Brain microvascular endothelial cell (primary cell): ENCODE measurements around the gene CHRM2.

Source experiments
- DNase-seq: peaks from one replicate; pipeline ENCODE4 v3.0.0-alpha.2; 2020
- H3K27ac ChIP-seq: fragments of 250-450 bp; sonication (Bioruptor Pico); 2 replicates; pipeline ENCODE4 v1.5.1; 2020; ENCODE audit warnings: mild to moderate bottlenecking, moderate library complexity
- H3K27me3 ChIP-seq: fragments of 250-450 bp; sonication (Bioruptor Pico); replicated peaks from 2 replicates; pipeline ENCODE4 v1.5.1; 2020; ENCODE audit warnings: mild to moderate bottlenecking
- H3K36me3 ChIP-seq: fragments of 250-450 bp; sonication (Bioruptor Pico); replicated peaks from 2 replicates; pipeline ENCODE4 v1.5.1; 2020; ENCODE audit warnings: mild to moderate bottlenecking
- H3K4me3 ChIP-seq: 2 replicates; pipeline ENCODE4 v1.5.1; 2011; ENCODE audit warnings: low read depth, mild to moderate bottlenecking, control low read depth, low read length, moderate library complexity
- in situ Hi-C: cut with HindIII; loops from 2 replicates; pipeline ENCODE4 v1.10.0; 2017; ENCODE audit warnings: low sequenced_read_pairs, low pct_ligation_motif_present
- TF ChIP-seq, protein P1 (sequence below): IDR thresholded peaks from 2 replicates; pipeline ENCODE4 v1.5.1; 2011; ENCODE audit warnings: low read depth, mild to moderate bottlenecking, moderate library complexity, low read length, control low read depth, inconsistent platforms; ENCODE audit errors: missing control alignments

CHRM2 gene

GRCh38 chr7:136976504-136977251, 108.2 kb downstream of the CHRM2 start:
- H3K36me3 ChIP-seq, result no peaks in the 10 kb centered on the region
- H3K27me3 ChIP-seq, result no peaks in the 10 kb centered on the region
- no peak for DNase-seq
- H3K4me3 ChIP-seq, result no peak overlapping the region
- TF ChIP-seq, protein P1, sequence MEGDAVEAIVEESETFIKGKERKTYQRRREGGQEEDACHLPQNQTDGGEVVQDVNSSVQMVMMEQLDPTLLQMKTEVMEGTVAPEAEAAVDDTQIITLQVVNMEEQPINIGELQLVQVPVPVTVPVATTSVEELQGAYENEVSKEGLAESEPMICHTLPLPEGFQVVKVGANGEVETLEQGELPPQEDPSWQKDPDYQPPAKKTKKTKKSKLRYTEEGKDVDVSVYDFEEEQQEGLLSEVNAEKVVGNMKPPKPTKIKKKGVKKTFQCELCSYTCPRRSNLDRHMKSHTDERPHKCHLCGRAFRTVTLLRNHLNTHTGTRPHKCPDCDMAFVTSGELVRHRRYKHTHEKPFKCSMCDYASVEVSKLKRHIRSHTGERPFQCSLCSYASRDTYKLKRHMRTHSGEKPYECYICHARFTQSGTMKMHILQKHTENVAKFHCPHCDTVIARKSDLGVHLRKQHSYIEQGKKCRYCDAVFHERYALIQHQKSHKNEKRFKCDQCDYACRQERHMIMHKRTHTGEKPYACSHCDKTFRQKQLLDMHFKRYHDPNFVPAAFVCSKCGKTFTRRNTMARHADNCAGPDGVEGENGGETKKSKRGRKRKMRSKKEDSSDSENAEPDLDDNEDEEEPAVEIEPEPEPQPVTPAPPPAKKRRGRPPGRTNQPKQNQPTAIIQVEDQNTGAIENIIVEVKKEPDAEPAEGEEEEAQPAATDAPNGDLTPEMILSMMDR, result no peak
- no peak overlapping the region for H3K27ac ChIP-seq
- in situ Hi-C loops, result no loop called here

DNA sequence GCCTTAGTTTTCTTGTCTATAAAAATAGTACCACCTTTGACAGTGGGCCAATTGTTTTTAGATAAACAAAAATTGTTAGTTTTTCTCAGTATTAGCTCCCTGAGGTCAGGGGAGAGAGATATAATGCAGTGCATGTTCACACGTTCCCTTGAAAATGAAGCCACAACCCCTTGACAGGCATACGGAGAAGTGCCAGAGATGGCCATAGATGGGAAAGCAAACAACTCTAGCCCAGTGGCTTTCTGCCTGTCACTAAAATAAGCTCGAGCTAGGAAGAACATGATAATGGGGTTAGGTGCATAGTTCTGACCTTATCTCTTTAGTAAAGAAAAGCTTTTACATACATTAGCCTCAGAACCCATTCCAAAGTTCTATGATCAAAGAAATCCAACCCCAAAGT, 124.9 kb downstream of the CHRM2 start:
- DNase-seq, result no peak
- TF ChIP-seq, protein P1, result no peak
- Histone ChIP-seq H3K36me3 (no peaks in the 10 kb centered on the region), H3K4me3 (no peak overlapping the region), H3K27ac (no peak overlapping the region), H3K27me3 (no peaks in the 10 kb centered on the region)
- in situ Hi-C loops, result no loop called here

DNA sequence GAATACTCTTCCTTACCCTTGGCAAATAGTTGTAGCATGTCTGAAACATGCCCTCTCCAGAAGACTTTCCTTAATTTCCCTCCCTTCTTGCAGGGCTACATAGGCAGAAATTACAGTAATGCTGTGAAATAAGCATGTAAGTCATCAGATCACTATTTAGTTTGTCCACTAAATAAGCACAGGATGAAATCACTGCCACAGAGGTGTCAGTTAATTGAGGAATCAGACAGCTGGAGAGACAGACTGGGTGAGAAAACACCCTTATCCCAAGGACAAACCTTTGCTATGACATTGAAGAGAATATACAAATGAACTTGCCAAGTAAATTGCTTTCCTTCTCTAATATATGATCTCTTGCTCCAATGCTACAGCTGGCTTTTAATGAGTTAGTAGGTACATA, 129.3 kb downstream of the CHRM2 start:
- TF ChIP-seq, protein P1, result no peak
- H3K27me3 ChIP-seq, result no peaks in the 10 kb centered on the region
- no peaks in the 10 kb centered on the region for H3K36me3 ChIP-seq
- in situ Hi-C loops, result no loop called here
- no peak for DNase-seq
- no peak overlapping the region for H3K4me3 ChIP-seq
- H3K27ac ChIP-seq, result peak overlapping the region; percentile 64

DNA sequence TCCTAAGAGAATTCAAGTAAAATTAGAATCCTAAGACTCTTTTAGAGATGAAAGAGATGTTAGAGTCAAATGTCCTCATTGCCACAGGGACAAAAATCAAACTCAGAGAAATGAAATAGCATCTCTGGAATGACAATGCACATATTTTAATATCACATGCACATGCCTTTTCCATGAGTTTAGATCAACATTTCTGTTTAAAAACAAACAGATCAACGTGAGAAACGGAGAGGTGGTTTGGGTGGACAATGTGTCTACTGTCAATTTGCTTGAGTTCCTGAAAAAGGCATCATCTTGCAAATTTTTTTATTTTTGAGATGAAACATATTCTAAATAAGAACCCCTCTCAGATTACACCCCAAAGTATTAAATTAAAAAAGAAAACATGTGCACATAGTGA, 130.0 kb downstream of the CHRM2 start:
- DNase-seq, result peak; percentile 20
- in situ Hi-C loops, result no loop called here
- Histone ChIP-seq H3K27me3 (no peaks in the 10 kb centered on the region), H3K36me3 (no peaks in the 10 kb centered on the region), H3K27ac (peak overlapping the region; percentile 64), H3K4me3 (no peak overlapping the region)
- TF ChIP-seq, protein P1, result no peak

- Histone ChIP-seq H3K36me3 (no peaks in the 10 kb centered on the region), H3K4me3 (no peak overlapping the region), H3K27ac (no peak overlapping the region), H3K27me3 (no peaks in the 10 kb centered on the region)
- no peak for DNase-seq
- TF ChIP-seq, protein P1, result no peak
- in situ Hi-C loops, result no loop called here
These were observed 132.2 kb downstream of the CHRM2 start for GRCh38 chr7:137000621-137001020.

GRCh38 chr7:137001041-137001440, 132.6 kb downstream of the CHRM2 start:
- peak; percentile 49 for DNase-seq
- Histone ChIP-seq H3K27me3 (no peaks in the 10 kb centered on the region), H3K4me3 (no peak overlapping the region), H3K36me3 (no peaks in the 10 kb centered on the region), H3K27ac (peak overlapping the region; percentile 11)
- in situ Hi-C loops, result no loop called here
- TF ChIP-seq, protein P1, result no peak
